Stimulated activated CD4-positive, alpha-beta T cell treated with anti-CD3 and anti-CD28 coated beads, Interleukin-1b, Interleukin-23, amount 100 ng/mL, for 1 hour (primary cell): ENCODE results near the gene SIRT7.

Source experiments
- DNase-seq, 2 donors: peaks; one replicate each; pipeline ENCODE4 v3.0.0-alpha.2; 2020; ENCODE audit warnings: low read depth in 2 of 2

The SIRT7 gene

GRCh38 chr17:81865358-81865732 lies 52.6 kb downstream of the SIRT7 start:
- no peak for DNase-seq

DNA sequence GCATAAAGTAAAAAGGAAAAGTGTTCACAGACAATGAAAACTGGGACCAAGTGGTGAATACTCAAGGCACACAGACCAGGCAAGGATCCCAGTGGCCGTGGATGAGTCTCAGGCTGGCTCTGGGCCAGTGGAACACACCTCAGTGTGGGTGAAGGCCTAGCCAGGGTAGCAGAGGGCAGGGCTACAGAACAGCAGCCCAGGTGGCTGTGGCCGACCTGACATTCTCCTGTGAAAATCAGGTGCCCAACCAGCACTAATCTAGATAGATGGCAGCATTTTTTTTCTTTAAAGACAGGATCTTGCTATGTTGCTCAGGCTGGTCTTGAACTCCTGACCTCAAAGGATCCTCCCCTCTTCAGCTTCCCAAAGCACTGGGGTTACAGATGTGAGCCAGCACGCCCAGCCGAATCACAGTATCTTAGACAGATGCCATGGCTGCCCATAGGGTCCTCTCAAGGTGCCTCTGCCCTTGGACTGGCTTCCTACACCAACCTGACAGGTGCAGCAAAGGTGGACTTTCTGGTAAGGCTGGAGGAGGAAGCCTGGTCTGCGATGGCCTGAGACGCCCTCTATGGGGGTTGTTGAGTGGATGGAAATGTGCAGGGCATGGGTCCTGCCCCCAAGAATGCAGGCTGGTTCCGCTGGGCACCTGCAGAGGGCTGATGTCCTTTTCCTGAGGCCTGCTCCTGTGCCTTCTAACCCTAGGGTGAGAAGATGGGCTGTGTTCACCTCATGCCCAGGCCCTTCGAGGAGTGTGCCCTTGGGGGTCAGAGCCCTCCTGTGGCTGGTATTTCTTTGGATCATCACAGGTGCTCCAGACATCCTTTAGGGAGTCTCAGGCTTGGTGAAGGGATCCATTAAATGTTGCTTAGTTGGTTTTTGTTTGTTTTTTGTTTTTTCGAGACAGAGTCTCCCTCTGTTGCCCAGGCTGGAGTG lies 53.9 kb downstream of the SIRT7 start:
- DNase-seq, result no peak

- no peak for DNase-seq
Observed at GRCh38 chr17:81863123-81863675, 54.8 kb downstream of the SIRT7 start.
